HG03432 (cell line): ENCODE measurements around the gene ENTREP1.
"Not testable (repeated sequence)": the region's sequence is repeated elsewhere in the genome, so short reads cannot be mapped to it uniquely, and the experiment has no call there.

Experiments
- ATAC-seq: cut with Tn5 transposase; IDR thresholded peaks from one replicate; pipeline ENCODE4 v1.9.1; 2021; ENCODE audit warnings: mild to moderate bottlenecking, moderate library complexity; ENCODE audit not compliant: unreplicated experiment

ENTREP1 gene

GRCh38 chr9:69409936-69410335 is 84.9 kb downstream of the ENTREP1 start:
- ATAC-seq = not testable (repeated sequence)

- ATAC-seq = no peak
Measured at GRCh38 chr9:69411246-69411645, 86.2 kb downstream of the ENTREP1 start.

- no peak for ATAC-seq
Measured at GRCh38 chr9:69411931-69412740, 87.1 kb downstream of the ENTREP1 start.

GRCh38 chr9:69412741-69413150 is 87.7 kb downstream of the ENTREP1 start:
- ATAC-seq = no peak

GRCh38 chr9:69420611-69421270 is 95.7 kb downstream of the ENTREP1 start:
- ATAC-seq = no peak

- ATAC-seq = peak; percentile 45
Measured at GRCh38 chr9:69421908-69422801, 97.1 kb downstream of the ENTREP1 start.

GRCh38 chr9:69425136-69425801 is 100.3 kb downstream of the ENTREP1 start:
- ATAC-seq = no peak

GRCh38 chr9:69427286-69427685 is 102.3 kb downstream of the ENTREP1 start:
- no peak for ATAC-seq

- no peak for ATAC-seq
Measured at GRCh38 chr9:69428017-69428785, 103.2 kb downstream of the ENTREP1 start.

GRCh38 chr9:69429281-69429680 is 104.3 kb downstream of the ENTREP1 start:
- ATAC-seq = no peak

GRCh38 chr9:69430206-69430605 is 105.2 kb downstream of the ENTREP1 start:
- no peak for ATAC-seq

GRCh38 chr9:69431203-69431602 is 106.2 kb downstream of the ENTREP1 start:
- no peak for ATAC-seq

GRCh38 chr9:69431777-69432176 is 106.8 kb downstream of the ENTREP1 start:
- no peak for ATAC-seq

- no peak for ATAC-seq
Measured at GRCh38 chr9:69432623-69433022, 107.6 kb downstream of the ENTREP1 start.

GRCh38 chr9:69433392-69433791 is 108.4 kb downstream of the ENTREP1 start:
- no peak for ATAC-seq

- ATAC-seq = no peak
Measured at GRCh38 chr9:69433968-69434367, 109.0 kb downstream of the ENTREP1 start.

- ATAC-seq = not testable (repeated sequence)
Measured at GRCh38 chr9:69439654-69440053, 114.6 kb downstream of the ENTREP1 start.

GRCh38 chr9:69440254-69440955 is 115.4 kb downstream of the ENTREP1 start:
- ATAC-seq = not testable (repeated sequence)
